ENCODE data around the gene AUNIP. TPM values are rescaled to one million over a fixed set of nuclear protein-coding genes. Genes with fewer than 3 reads are reported as not detected.

Gene AUNIP
- polyA plus RNA-seq, 1 of the 3 experiments (the other 2 are of a cell fraction): 1.9 TPM

- peaks cover 13% of the 10 kb centered on the region for H3F3A ChIP-seq (replicated peaks; ENCODE audit: insufficient read depth)
- no peak overlapping the region for H3K9ac ChIP-seq
- ChIA-PET POLR2A (no interaction called here), CTCF (interaction anchor here (0.6 to 1.0 kb wide), 3 partner anchors 10 to 162 kb away, joined by 3 to 4 read pairs (median 3); no protein-coding TSS in a partner anchor)
- H3K27ac ChIP-seq (ENCODE audit: low read depth in 2 of 2, low read length in 1 of 2): no peak overlapping the region
- H3K9me3 ChIP-seq: no peaks in the 10 kb centered on the region
- no peaks in the 10 kb centered on the region for H3K9me2 ChIP-seq
- TF ChIP-seq FOSL2 (IDR thresholded peaks at IDR 0.05; ENCODE audit: borderline replicate concordance, low read depth) (no peak), EZH2phosphoT487 (IDR thresholded peaks at IDR 0.05; ENCODE audit: borderline replicate concordance, low read depth) (no peak), SMC3 (IDR thresholded peaks at IDR 0.05; ENCODE audit: low read depth, low read length) (0 out of 2 replicates have a peak, but pooled peaks have one; percentile 10), USF2 (IDR thresholded peaks at IDR 0.05; ENCODE audit: borderline replicate concordance, low read depth, low read length) (no peak), RAD21 (IDR thresholded peaks at IDR 0.05; ENCODE audit: low read length) (peak; percentile 36; the same call in 1 of the 2 replicates)
- TF ChIP-seq, protein P1, sequence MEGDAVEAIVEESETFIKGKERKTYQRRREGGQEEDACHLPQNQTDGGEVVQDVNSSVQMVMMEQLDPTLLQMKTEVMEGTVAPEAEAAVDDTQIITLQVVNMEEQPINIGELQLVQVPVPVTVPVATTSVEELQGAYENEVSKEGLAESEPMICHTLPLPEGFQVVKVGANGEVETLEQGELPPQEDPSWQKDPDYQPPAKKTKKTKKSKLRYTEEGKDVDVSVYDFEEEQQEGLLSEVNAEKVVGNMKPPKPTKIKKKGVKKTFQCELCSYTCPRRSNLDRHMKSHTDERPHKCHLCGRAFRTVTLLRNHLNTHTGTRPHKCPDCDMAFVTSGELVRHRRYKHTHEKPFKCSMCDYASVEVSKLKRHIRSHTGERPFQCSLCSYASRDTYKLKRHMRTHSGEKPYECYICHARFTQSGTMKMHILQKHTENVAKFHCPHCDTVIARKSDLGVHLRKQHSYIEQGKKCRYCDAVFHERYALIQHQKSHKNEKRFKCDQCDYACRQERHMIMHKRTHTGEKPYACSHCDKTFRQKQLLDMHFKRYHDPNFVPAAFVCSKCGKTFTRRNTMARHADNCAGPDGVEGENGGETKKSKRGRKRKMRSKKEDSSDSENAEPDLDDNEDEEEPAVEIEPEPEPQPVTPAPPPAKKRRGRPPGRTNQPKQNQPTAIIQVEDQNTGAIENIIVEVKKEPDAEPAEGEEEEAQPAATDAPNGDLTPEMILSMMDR (IDR thresholded peaks at IDR 0.05): peak; percentile 41
- no peaks in the 10 kb centered on the region for H3K4me1 ChIP-seq (ENCODE audit: control insufficient read depth in 1 of 2, insufficient read depth in 2 of 2, low read depth in 1 of 2, low read length in 1 of 2)
- no peak for DNase-seq
- no peaks in the 10 kb centered on the region for H4K20me1 ChIP-seq (ENCODE audit: insufficient read depth)
- no peak overlapping the region for H2AFZ ChIP-seq (ENCODE audit: low read depth)
- H3K4me2 ChIP-seq: no peak overlapping the region
- no peaks in the 10 kb centered on the region for H3K27me3 ChIP-seq (ENCODE audit: insufficient read depth)
- H3K36me3 ChIP-seq (replicated peaks in 1 of 2; ENCODE audit: control insufficient read depth in 1 of 2, insufficient read depth in 2 of 2, low read length in 1 of 2): peaks cover 13 to 28% of the 10 kb centered on the region in 2 experiments
- no peaks in the 10 kb centered on the region; the same call in 1 of the 2 replicates for H3K79me2 ChIP-seq (ENCODE audit: insufficient read depth)
- 100% methylated on average over 1 of the region's 1 CpG for WGBS (ENCODE audit: low lambda C conversion rate)
- no peak overlapping the region for H3K4me3 ChIP-seq (ENCODE audit: low read depth in 2 of 2, low read length in 1 of 2)
Measured at GRCh38 chr1:25837262-25837875, 21.9 kb downstream of the AUNIP start.

GRCh38 chr1:25836695-25837094 is 22.6 kb downstream of the AUNIP start:
- no peaks in the 10 kb centered on the region for H4K20me1 ChIP-seq (ENCODE audit: insufficient read depth)
- H3K4me1 ChIP-seq (ENCODE audit: control insufficient read depth in 1 of 2, insufficient read depth in 2 of 2, low read depth in 1 of 2, low read length in 1 of 2): no peaks in the 10 kb centered on the region
- no peaks in the 10 kb centered on the region for H3K27me3 ChIP-seq (ENCODE audit: insufficient read depth)
- H3K79me2 ChIP-seq (ENCODE audit: insufficient read depth): no peaks in the 10 kb centered on the region; the same call in 1 of the 2 replicates
- DNase-seq: no peak
- H3K9me3 ChIP-seq: no peaks in the 10 kb centered on the region
- no peak overlapping the region for H3K9ac ChIP-seq
- ChIA-PET CTCF (interaction anchor here (0.7 to 1.0 kb wide), 2 partner anchors 9 to 59 kb away, joined by 3 to 4 read pairs; no protein-coding TSS in a partner anchor), POLR2A (no interaction called here)
- TF ChIP-seq POLR2AphosphoS5 (IDR thresholded peaks at IDR 0.05; ENCODE audit: low read depth, low read length) (no peak), USF1 (IDR thresholded peaks at IDR 0.05; ENCODE audit: borderline replicate concordance, low read depth) (no peak), TEAD4 (IDR thresholded peaks at IDR 0.05; ENCODE audit: borderline replicate concordance, insufficient read depth) (no peak), SMC3 (IDR thresholded peaks at IDR 0.05; ENCODE audit: low read depth, low read length) (no peak), TCF12 (IDR thresholded peaks at IDR 0.05) (no peak), RXRA (IDR thresholded peaks at IDR 0.05; ENCODE audit: borderline replicate concordance, low read depth) (no peak), USF2 (IDR thresholded peaks at IDR 0.05; ENCODE audit: borderline replicate concordance, low read depth, low read length) (no peak), EZH2phosphoT487 (IDR thresholded peaks at IDR 0.05; ENCODE audit: borderline replicate concordance, low read depth) (no peak), FOXM1 (IDR thresholded peaks at IDR 0.05; ENCODE audit: low read depth) (no peak), FOSL2 (IDR thresholded peaks at IDR 0.05; ENCODE audit: borderline replicate concordance, low read depth) (no peak), ELF1 (IDR thresholded peaks at IDR 0.05) (no peak), NFIC (IDR thresholded peaks at IDR 0.05; ENCODE audit: borderline replicate concordance) (no peak), EP300 (IDR thresholded peaks at IDR 0.05; ENCODE audit: borderline replicate concordance in 1 of 2, low read depth in 1 of 2, low read length in 1 of 2) (no peak)
- TF ChIP-seq, protein P2, sequence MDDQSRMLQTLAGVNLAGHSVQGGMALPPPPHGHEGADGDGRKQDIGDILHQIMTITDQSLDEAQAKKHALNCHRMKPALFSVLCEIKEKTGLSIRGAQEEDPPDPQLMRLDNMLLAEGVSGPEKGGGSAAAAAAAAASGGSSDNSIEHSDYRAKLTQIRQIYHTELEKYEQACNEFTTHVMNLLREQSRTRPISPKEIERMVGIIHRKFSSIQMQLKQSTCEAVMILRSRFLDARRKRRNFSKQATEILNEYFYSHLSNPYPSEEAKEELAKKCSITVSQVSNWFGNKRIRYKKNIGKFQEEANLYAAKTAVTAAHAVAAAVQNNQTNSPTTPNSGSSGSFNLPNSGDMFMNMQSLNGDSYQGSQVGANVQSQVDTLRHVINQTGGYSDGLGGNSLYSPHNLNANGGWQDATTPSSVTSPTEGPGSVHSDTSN (IDR thresholded peaks at IDR 0.05): no peak
- H2AFZ ChIP-seq (ENCODE audit: low read depth): no peak overlapping the region
- peaks cover 13 to 34% of the 10 kb centered on the region in 2 experiments for H3K36me3 ChIP-seq (replicated peaks in 1 of 2; ENCODE audit: control insufficient read depth in 1 of 2, insufficient read depth in 2 of 2, low read length in 1 of 2)
- H3F3A ChIP-seq (replicated peaks; ENCODE audit: insufficient read depth): peaks cover 13% of the 10 kb centered on the region
- no peak overlapping the region for H3K4me3 ChIP-seq (ENCODE audit: low read depth in 2 of 2, low read length in 1 of 2)
- 86% methylated on average over 3 of the region's 3 CpGs for WGBS (ENCODE audit: low lambda C conversion rate)
- H3K27ac ChIP-seq (ENCODE audit: low read depth in 2 of 2, low read length in 1 of 2): no peak overlapping the region
- H3K4me2 ChIP-seq: no peak overlapping the region
- no peaks in the 10 kb centered on the region for H3K9me2 ChIP-seq
